OCI-M2 (cell line): ENCODE measurements around the gene CTIF.
"Not testable (repeated sequence)": the region's sequence is repeated elsewhere in the genome, so short reads cannot be mapped to it uniquely, and the experiment has no call there.

Source experiments
- DNase-seq: peaks from one replicate; lab custom pipeline; 2025; ENCODE audit not compliant: unreplicated experiment; lab: John Stamatoyannopoulos, UW

CTIF gene

DNA sequence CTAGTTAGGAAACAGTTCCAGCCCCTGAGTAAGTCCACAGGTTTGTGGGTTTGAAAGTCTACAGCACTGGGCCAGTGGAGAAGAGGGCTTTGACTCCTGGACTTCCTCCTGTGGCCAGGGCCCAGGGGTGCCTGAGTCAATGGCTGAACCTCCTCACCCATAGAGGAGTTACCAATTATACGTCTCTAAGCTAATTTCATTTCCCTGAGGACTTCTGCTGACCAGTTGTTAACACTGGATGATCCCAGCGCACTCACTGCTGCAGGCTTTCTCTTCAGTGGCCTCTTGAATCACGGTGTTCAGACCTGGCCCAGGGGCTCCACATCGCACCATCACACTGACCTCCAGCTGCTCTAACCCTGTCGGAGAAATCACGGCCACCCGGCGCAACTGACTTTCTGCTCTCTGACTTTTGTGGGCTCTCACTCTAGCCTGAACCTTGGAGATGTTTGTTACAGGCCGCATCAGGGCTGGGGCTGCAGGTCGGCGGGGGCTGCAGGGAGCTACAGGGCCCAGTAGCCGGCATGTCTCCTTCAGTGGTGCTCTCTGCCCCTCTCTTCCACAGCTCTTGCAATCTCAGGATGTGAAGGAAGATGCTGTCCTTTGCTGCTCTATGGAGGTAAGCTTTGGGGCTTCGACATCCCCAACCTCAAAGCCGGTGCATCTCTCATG lies 318.3 kb downstream of the CTIF start:
- DNase-seq, result no peak

GRCh38 chr18:48858676-48859075 lies 319.8 kb downstream of the CTIF start:
- DNase-seq, result no peak

DNA sequence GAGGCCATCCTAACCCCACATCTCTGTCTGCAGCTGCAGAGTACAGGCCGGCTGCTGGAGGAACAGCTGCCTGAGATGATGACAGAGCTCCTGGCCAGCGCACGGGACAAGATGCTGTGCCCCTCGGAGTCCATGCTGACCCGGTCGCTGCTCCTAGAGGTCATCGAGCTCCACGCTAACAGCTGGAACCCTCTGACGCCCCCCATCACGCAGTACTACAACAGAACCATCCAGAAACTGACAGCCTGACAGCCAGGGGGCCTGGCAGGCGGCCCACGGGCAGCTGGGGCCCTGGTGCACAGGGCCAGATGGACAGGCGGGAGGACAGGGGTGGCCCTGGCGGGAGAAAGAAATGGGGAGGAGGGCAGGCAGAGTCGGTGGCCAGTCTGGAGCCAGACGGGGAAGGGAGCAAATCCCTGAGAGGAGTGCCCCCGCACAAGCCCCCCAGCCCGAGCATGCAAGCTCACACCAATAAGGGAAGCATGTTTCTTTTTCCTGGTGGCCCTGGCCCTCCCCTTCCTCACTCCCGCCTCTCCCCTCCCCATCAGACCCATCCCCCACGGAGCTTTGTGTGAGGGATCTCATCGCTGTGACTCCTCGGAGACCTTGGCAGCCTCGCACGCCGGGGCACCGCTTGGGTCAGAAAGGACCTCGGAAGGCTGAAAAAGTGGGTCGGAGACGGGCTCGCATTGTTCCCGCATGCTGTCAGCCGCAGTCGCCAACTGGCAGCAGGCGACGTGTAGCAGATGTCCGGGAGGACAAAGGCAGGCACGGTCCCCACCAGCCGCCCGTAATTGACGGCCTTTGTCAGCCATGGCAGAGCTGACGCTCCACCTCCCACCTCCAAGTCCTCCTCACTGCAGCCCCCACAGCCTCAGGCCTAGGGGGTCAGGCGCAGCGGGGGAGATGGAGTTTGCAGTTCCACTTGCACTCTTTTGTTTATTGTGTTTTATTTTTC lies 320.8 kb downstream of the CTIF start:
- no peak for DNase-seq

GRCh38 chr18:48860269-48861180 lies 321.7 kb downstream of the CTIF start:
- no peak for DNase-seq

GRCh38 chr18:48861181-48861708 lies 322.4 kb downstream of the CTIF start:
- no peak for DNase-seq

DNA sequence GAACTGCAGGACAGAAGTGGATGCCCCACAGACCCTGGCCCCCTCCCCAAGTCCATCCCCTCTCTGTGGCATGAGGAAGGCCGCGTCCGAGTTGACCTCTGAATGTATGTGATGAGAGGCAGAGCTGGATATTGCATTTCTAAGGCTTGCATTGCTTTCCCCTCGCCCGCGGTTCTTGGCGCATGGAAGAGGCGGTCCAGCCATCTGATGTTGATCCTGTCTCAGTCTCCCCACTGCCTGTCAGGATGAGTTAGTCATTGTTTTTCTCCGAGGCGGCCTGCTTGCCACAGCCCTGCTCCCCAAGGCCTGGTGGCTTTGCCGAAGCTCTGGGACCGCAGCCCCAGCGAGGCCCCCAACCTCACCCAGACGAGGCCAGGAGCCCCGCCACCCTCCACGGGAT lies 323.3 kb downstream of the CTIF start:
- no peak for DNase-seq

GRCh38 chr18:48862678-48863270 lies 323.9 kb downstream of the CTIF start:
- DNase-seq, result no peak

DNA sequence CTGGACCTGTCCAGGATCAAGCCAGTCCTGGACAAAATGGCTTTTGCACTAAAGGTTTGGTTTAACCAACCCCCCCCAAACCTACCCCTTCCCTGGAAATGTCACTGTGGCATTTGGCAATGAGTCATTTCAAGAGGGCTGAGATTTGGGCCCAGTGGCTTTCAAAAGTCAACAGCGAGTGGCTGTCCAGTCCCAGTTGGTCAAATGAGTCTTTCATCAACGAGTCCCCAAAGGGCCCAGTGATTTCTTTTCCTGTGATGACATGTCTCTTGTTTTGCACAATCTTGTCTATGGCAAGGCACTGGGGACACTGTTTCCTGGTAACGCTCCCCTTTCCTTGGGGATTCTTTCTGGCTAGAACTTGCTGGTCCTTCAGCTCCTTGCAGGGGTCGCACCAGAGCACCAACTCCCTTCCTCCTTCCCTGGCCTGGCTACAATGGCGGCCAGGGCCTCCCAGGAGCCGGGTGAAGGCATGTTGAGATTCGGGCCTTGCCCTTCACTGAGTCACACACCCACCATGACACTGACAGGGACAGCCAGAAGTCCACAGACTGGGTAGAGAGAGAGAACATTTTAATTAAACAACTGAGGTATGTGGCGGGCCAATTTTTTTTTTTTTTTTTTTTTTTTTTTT lies 324.7 kb downstream of the CTIF start:
- no peak for DNase-seq

GRCh38 chr18:48864876-48865275 lies 326.0 kb downstream of the CTIF start:
- DNase-seq, result no peak

- no peak for DNase-seq
Observed at GRCh38 chr18:48866028-48866733, 327.4 kb downstream of the CTIF start.

DNA sequence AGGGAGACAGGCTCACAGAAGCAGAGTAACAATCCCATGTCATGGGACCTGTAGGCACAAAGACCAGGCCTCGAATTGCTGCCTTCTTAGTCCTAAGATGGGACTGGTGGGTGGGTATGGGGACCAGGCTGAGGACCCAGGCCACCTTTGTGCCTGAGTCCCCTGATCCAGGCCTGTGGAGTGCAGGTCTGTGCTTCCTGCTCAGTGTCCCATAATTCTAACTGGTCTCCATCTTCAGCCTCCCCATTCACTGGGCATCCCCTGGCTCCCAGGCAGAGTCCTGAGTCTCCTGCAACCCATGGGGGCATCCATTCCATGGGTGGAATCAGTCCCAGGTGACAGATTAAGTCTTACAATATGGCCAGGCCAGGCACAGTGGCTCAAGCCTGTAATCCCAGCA lies 328.0 kb downstream of the CTIF start:
- no peak for DNase-seq

GRCh38 chr18:48867978-48868377 lies 329.1 kb downstream of the CTIF start:
- no peak for DNase-seq

DNA sequence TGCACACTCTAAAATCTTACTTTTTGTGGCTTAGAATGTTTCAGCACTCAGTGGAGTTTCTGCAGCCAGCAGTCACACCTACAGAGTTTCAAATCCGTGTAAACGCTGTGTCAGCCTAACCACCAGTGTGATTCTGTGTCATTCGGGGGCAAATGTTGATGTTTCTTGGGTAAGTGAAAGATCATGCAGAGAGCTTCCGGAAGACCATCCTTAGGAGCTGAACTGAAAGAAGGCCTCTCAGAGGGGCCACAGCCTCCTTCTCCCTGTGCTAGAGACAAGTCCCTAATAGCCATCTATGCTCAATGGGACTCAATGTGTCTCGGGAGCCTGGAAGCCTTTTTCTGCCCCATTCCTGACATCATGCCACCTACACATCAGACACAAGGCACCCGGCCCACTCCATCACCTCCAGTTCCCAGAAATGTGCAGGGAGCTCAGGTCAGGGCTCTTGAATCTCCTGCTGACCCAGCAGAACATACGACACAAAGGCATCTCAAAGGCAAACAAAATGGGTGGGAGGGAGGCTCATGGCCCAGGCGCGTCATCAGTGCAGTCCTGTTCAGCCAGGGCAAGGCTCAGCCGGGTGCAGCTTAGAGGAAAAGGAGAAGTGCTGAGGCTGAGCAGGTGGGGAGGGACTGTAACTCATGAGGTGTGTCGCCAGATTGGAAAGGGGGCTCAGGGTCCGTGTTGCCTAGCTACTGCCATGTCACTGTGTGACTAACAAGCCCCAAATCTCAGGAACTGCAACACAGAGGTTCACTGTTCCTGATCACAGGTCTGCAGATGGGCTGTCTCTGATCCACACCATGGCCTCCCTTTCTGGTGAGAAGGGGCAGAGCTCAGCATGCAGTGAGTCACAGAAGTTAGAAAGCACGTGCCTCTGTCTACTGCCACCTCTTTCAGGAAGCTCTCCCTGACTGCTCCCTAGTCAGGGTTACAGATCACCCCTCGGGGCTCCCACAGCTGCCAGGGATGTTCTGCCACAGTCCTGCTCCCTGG lies 329.9 kb downstream of the CTIF start:
- no peak for DNase-seq

DNA sequence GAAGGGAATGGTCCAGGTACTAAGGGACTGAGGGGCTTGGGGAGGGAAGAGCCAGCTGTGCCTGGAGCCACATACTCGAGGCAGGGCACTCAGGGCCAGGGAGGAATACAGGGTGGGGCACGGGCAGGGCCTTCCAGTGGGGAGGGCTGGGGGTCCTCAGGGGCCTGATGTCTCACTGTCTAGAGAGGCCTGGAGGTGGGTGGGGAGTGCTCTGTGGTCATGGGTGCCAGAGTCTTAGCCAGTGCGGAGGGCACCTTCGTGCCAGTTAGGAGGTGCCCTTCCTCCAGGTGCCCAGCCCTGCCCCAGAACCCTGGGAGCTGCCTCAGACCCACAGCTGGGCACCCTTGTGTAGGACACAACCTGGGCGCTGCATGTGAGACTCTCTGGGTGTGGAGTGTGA lies 330.8 kb downstream of the CTIF start:
- no peak for DNase-seq

- not testable (repeated sequence) for DNase-seq
Observed at GRCh38 chr18:48870926-48871325, 332.1 kb downstream of the CTIF start.

- DNase-seq, result no peak
Observed at GRCh38 chr18:48871391-48872166, 332.7 kb downstream of the CTIF start.
